ENCODE measurements around the gene PTTG1. TPM values are rescaled to one million over a fixed set of nuclear protein-coding genes. Genes with fewer than 3 reads are reported as not detected.
A peak's percentile ranks its signal among the peaks of the same experiment; 100 is the strongest.

Gene PTTG1
- total RNA-seq, 2 donors from 2014 or later = 37.0 to 104 TPM

DNA sequence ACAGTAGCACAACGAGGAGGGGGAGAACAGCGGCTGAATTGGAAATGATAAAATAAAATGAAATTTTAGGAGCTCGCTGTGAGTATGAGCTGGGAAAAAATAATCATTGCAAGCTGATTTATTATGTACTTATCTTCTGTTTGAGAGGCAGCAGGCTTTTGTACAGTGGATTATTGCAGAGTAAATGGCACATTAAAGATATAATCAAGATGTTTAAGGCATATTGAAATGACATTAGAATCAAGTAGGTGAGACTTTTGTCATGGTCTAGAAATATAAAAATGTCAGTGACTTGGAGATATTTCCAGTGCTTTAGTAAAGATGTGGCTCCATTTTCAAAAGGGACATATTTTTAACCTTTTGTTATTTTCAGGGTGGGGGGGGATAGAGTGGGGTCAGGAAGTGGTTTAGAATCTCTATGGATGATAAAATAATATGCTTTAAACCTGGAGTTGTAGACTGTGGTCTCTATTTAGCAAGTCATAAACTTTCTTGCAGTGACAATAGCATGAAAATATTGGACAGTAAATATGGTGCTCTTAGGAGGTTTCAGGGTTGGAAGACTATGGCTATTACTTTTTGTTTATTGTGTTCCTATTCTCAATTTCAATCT, 46.8 kb downstream of the PTTG1 start:
- H3K4me1 ChIP-seq = peaks cover 11% of the 10 kb centered on the region
- intact Hi-C loops (cut with DNase I) = no loop called here
- H3K27me3 ChIP-seq = no peaks in the 10 kb centered on the region
- peak overlapping the region; percentile 73 for H3K27ac ChIP-seq
- no peaks in the 10 kb centered on the region for H3K9me3 ChIP-seq
- TF ChIP-seq, protein P1, sequence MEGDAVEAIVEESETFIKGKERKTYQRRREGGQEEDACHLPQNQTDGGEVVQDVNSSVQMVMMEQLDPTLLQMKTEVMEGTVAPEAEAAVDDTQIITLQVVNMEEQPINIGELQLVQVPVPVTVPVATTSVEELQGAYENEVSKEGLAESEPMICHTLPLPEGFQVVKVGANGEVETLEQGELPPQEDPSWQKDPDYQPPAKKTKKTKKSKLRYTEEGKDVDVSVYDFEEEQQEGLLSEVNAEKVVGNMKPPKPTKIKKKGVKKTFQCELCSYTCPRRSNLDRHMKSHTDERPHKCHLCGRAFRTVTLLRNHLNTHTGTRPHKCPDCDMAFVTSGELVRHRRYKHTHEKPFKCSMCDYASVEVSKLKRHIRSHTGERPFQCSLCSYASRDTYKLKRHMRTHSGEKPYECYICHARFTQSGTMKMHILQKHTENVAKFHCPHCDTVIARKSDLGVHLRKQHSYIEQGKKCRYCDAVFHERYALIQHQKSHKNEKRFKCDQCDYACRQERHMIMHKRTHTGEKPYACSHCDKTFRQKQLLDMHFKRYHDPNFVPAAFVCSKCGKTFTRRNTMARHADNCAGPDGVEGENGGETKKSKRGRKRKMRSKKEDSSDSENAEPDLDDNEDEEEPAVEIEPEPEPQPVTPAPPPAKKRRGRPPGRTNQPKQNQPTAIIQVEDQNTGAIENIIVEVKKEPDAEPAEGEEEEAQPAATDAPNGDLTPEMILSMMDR (IDR thresholded peaks at IDR 0.05) = no peak
- no peak for DNase-seq
- peak overlapping the region; percentile 30 for H3K4me3 ChIP-seq
- no peaks in the 10 kb centered on the region for H3K36me3 ChIP-seq
- H3K9ac ChIP-seq (ENCODE audit: low read depth in 2 of 2, low read length in 2 of 2) = peak overlapping the region in 1 of 2 donors; percentile 49

DNA sequence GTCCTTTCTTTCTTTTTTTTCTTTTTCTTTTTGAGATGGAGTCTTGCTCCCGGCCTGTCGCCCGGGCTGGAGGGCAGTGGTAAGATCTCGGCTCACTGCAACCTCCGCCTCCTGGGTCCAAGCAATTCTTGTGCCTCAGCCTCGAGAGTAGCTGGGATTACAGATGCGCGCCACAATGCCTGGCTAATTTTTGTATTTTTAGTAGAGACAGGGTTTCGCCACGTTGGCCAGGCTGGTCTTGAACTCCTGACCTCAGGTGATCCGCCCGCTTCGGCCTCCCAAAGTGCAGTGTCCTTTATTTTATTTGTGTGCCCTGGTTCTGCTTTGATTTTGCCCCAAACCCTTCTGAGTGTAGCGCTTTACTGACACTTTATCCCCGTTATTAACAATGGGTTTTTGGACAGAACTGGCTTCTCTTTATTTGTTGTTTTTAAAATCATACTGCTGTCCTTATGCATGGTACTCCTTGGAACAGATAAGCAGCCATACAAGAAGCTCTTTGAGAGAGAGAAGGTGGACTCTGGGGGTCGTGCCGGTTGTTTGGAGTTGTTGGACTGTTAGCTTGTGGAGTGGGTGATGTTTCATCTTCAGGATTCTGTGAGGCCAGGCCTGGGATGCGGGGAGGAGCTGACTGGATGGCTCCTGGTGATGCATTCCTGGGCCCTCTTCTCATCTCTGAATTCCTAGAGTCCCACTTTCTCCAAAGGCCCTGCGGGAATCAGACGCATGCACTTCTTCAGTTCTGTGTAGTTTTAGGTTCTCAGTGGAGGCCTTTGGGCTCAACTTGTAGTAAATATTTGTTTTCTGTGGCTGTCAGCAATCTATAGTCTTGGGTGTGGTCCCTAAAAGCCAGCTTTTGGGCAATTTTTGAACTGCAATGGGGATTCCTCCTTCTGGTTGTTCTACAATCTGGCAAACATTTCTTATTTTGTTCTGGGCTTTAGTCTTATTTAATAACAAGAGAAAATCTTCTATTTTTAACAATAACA, 47.8 kb downstream of the PTTG1 start:
- TF ChIP-seq, protein P1 (IDR thresholded peaks at IDR 0.05) = no peak
- intact Hi-C loops (cut with DNase I) = no loop called here
- peak overlapping the region; percentile 4 for H3K4me3 ChIP-seq
- H3K36me3 ChIP-seq = no peaks in the 10 kb centered on the region
- H3K27ac ChIP-seq = peak overlapping the region; percentile 54
- no peak overlapping the region for H3K9ac ChIP-seq (ENCODE audit: low read depth in 2 of 2, low read length in 2 of 2)
- DNase-seq = no peak
- no peaks in the 10 kb centered on the region for H3K9me3 ChIP-seq
- H3K27me3 ChIP-seq = no peaks in the 10 kb centered on the region
- H3K4me1 ChIP-seq = peaks cover 11% of the 10 kb centered on the region

DNA sequence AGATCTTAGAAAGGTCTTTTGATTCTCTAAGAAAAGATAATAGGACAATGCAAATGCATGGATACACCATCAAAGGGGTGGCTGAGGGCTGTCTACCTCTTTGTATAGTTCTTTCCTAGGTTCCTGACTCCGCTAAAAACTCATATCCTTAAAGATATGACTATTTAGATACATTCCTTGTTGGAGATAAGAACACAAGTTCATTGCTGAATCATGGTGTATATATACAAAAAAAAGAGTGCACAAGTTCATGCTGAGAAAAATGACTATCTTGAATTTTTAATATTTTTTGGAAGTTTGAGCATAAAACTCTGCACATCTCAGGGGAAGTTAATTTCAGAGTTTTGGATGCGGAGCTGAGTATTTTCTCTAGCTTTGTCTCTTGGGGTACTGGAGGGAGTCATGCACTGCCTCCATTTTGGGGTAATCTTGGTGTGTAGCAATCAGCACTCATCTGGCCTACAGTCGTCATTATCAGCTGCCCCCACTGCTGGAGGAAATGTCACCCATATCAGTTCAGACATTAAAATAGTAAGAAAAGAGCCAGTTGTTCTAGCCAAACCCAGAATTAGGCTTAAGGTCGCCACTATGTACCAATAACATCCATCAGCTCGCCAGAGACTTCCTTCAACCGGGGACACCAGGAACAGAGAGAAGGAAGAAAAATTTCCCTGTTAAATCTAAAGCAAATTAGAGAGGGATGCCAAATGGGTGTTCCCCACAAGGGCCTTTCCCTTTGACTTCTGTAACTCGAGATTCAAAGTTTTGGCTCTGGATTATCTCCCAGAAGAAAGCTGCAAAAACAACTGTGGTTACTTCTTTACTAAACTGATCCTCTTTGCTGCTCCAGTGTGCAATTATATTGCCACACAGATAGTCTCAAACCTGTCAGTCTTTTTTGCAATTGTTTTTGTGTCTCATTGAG, 49.0 kb downstream of the PTTG1 start:
- peaks cover 11% of the 10 kb centered on the region for H3K4me1 ChIP-seq
- H3K9me3 ChIP-seq = no peaks in the 10 kb centered on the region
- no peak overlapping the region for H3K4me3 ChIP-seq
- H3K36me3 ChIP-seq = no peaks in the 10 kb centered on the region
- no peak overlapping the region for H3K9ac ChIP-seq (ENCODE audit: low read depth in 2 of 2, low read length in 2 of 2)
- H3K27ac ChIP-seq = peak overlapping the region; percentile 54
- H3K27me3 ChIP-seq = no peaks in the 10 kb centered on the region
- DNase-seq = peak; percentile 57
- intact Hi-C loops (cut with DNase I) = no loop called here
- TF ChIP-seq, protein P1 (IDR thresholded peaks at IDR 0.05) = no peak

DNA sequence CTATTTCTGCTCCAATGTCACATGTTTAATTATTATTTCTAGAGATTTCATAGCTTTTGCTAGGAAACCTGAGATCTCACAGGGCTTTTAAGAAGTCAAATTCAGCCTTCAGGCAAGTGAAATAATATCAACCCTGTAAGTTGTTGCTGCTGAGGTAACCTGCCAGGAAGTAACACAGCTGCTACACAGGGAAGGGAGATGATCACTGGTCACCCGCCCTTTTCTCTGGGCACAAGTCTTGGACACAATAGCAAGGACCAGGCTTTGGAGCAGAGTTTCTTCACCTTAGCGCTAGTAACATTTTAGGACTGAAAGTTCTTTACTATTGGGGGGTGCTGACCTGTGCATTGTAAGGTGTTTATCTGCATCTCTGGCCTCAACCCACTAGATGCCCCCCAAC, 50.1 kb downstream of the PTTG1 start:
- H3K4me1 ChIP-seq = peaks cover 11% of the 10 kb centered on the region
- H3K4me3 ChIP-seq = no peak overlapping the region
- TF ChIP-seq, protein P1 (IDR thresholded peaks at IDR 0.05) = no peak
- intact Hi-C loops (cut with DNase I) = no loop called here
- H3K36me3 ChIP-seq = no peaks in the 10 kb centered on the region
- H3K27me3 ChIP-seq = no peaks in the 10 kb centered on the region
- H3K9ac ChIP-seq (ENCODE audit: low read depth in 2 of 2, low read length in 2 of 2) = no peak overlapping the region
- peak; percentile 36 for DNase-seq
- H3K9me3 ChIP-seq = no peaks in the 10 kb centered on the region
- peak overlapping the region; percentile 54 for H3K27ac ChIP-seq

DNA sequence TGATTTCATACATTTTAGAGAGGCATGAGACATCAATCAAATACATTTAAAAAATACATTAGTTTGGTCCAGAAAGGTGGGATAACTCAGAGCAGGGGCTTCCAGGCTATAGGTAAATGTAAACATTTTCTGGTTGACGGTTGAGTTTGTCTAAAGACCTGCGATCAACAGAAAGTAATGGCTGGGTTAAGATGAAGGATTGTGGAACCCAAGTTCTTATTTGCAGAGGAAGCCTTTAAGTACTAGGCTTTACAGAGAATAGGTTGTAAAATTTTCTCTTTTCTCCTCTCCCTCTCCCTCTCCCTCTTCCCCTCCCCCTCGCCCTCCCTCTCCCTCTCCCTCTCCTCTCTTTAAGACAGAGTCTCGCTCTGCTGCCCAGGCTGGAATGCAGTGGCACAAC, 50.8 kb downstream of the PTTG1 start:
- Histone ChIP-seq H3K4me1 (peaks cover 5% of the 10 kb centered on the region), H3K9me3 (no peaks in the 10 kb centered on the region), H3K36me3 (no peaks in the 10 kb centered on the region), H3K4me3 (no peak overlapping the region), H3K9ac (ENCODE audit: low read depth in 2 of 2, low read length in 2 of 2) (no peak overlapping the region), H3K27ac (no peak overlapping the region), H3K27me3 (no peaks in the 10 kb centered on the region)
- TF ChIP-seq, protein P1 (IDR thresholded peaks at IDR 0.05) = no peak
- DNase-seq = no peak
- intact Hi-C loops (cut with DNase I) = no loop called here

Data from colonic mucosa (tissue), 4 donors.